Measurements from ENCODE around the gene ABCG1.

ABCG1 gene

DNA sequence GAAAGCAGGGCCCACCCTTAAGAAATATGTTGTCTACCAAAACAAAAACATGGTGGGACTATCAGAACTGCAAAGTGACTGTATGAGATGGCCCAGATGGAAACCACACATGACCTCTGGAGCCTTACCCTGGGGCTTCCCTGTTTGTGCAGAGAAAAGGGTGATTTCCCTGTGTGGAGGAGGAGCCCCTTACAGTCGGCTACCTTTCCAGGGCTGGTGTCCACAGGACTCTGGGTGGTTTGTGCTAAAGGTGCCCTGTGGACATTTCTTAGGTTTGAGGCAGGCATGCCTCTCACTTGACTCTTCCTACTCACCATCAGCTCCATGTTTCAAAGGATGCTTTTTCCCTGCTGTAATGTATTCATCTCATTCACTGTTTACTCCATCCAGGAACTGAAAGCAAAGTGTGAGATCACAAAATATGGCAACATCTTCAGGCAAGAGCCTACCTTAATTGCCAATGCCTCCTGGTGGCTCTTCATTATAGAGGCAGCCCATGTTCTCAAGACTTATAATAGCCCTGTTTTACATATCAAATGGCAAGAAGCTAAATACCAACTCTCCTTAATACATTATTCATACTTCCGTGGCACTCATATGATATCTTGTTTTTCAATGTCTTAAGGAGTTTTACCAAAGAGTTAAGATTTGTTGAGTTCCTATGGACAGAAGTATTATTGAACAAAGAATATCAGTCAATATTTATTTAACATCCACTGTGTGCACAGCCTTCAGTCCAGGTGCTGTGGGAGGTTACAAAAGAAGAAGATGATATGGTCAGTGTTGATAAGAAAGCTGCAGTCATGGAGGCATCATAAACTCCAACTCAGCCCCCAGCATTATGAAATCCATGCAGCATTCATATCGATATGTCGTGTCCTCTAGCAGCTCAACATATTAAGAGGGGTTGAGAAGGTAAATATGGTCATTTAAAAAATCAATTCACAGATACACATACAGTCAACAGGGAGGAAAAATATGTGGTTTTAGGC, 111.7 kb downstream of the ABCG1 start:
- no peak for DNase-seq (ENCODE audit: low read depth)

DNA sequence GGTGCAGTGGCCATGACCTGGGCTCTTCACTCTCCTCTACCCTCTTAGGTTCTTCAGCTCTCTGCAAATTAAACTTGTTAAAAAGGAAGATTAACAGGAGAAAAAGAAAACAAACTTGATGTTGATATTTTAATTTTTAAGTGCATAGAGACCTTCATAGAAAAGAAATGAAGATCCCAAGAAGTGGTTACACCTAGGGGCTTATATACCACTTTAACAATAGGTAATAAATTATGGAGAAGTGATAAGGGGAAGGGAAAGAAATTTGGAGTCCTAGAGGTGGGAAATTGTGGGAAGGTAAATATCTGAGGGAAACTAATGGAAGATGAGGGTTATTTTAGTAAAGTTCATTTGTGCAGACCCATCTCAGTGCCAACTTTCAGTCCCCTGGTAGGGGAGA, 112.7 kb downstream of the ABCG1 start:
- no peak for DNase-seq (ENCODE audit: low read depth)

DNA sequence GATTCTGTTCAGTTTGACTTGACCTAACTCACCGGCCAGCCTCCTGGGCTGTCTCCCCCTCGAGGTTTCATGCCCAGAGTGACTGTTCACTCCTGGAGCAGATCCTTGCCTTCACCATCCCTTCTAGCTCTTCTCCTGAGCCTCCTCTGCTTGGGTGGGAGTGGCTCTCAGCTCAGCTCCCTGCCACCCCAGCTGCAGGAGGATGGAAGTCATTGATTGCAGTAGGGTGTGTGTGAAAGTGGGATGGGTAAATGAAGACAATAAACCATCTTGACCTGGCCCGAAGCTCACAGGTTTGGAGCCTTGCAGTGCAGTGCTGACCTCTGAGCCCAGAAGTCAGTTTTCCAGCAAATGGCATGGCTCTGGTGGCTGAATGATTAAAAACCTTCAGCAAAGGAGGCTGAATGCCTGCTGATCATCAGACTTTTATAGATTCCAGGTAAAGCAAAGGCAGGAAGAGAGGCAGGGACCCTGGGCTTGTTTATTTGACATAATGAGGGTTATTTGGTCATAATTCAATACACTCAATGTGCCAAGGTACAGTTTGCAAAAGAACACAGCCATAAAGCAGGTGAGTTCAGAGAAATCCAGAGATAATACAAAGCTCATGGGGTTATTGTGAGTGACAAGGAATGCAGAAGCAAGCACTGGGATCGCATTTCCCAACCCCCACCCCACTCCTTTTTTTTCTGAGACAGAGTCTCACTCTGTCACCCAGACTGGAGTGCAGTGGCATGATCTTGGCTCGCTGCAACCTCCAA, 113.8 kb downstream of the ABCG1 start:
- no peak for DNase-seq (ENCODE audit: low read depth)

DNA sequence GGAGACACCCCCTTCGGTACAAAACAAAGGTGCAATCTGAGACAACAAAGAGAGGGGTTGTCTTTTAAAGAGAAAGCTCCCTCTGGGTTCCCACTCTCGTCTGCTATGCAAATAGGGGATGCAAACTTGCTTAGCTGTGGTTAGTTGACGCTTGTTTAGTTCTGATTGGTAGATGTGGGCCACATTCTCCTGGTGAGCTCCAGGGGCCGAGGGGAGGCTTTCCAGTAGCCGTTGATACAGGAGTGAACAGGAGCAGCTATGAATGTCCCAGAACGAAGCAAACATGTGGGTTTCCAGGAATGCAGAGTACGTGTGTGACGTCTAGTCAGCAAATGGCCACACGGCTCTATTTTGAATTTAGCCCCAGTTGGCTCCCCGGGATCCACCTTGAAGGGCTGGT, 117.1 kb downstream of the ABCG1 start:
- DNase-seq (ENCODE audit: low read depth) = no peak

DNA sequence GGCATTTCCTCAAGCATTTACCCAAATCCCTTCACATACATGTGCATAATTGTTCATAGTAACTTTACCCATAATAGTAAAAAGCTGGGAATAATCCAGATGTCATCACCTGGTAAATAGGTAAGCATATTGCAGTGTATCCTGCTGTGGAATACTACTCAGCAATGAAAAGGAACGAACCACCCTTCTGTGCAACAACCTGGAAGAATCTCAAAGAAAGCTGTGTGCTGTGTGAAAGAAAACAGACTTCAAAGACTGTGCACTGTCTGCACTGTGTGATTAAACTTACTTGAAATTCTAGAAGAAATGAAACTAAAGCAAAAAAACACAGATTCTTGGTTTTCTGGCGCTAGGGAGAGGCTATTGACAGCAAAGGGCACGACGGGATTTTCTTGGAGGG, 118.3 kb downstream of the ABCG1 start:
- DNase-seq (ENCODE audit: low read depth) = no peak

DNA sequence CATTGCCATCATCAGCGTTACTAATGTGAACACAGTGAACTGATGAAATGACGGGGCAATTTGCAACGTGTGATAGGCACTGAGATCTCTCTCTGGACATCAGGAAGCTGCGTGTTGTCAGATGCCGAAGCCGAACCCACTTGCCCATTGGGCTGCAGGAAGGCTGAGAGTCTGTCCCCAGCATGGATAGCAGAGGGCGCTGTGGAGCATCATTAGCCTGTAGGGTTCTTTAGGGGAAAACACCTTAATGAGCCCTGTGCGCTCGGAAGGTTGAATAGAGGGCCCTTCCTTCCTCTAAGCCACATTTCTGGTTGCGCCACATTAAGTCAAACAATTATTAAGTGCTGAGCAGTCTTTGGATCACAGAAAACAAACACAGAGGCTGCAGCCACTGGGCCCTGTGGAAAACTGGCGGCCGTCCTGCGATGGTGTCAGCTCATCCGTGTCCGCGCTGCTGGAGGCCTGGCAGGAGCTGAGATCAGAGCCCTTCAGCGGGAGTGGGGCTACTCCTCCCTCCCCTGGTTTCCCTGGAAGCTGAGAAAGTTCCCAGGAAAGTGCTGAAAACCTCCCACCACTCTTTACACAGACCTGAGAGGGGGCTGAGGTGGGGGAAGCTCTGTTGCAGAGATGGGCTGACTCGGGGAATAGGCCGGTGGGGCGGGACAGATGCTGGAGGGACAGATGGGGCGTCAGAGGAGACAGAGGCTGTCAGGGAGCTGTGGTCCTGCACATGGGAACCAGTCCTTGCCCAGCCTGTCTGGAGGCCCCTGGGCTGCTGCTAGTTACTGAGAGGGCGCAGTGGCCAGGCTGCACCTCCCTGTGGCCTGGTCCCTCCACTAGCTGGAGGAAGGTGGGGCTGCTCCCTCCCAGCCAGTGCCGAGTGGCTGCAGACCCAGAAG, 119.1 kb downstream of the ABCG1 start:
- DNase-seq (ENCODE audit: low read depth) = peak; percentile 70

DNA sequence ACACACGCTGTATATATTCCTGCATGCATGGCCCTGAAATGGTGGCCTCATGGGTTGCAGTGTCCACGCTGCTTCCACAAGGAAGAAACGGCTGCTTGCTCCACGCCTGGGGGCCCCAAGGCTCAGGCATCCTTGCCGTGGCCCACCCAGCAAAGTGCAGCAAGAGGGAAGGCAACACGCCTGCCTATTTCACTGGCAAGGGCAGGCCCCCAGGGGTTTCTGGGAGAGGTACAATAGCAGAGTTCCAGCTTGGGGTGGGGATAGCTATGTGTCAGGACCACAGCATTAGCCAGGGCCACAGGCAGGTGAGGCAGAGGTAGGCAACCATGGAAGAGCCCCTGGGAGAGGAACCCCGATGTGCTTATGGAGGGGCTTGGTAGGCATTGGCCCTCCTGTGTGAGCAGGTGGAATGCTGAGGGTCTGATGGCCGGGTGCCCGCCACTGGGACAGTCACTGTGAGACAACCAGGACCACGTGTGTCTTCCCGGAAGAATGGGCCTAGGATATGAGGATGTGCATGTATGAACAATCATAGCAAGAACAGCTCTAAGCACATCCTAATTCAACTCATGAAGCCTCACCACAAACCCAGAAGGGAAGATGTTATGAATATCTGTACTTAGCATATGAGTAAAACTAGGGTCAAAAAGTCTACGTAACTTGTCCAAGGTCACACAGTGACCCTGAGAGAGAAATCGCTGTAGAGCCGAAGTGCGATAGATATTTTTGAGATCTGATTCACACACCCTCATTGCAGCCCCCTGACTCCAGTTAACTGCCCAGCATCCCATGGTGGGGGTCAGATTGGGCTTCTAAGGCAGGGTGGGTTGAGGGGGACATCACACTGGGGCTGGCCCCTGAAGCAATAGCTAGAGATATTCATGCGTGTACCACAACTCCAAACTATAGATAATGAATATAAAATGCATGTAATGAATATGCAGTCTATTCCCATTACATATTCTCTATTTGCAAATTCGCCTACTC, 120.1 kb downstream of the ABCG1 start:
- no peak for DNase-seq (ENCODE audit: low read depth)

DNA sequence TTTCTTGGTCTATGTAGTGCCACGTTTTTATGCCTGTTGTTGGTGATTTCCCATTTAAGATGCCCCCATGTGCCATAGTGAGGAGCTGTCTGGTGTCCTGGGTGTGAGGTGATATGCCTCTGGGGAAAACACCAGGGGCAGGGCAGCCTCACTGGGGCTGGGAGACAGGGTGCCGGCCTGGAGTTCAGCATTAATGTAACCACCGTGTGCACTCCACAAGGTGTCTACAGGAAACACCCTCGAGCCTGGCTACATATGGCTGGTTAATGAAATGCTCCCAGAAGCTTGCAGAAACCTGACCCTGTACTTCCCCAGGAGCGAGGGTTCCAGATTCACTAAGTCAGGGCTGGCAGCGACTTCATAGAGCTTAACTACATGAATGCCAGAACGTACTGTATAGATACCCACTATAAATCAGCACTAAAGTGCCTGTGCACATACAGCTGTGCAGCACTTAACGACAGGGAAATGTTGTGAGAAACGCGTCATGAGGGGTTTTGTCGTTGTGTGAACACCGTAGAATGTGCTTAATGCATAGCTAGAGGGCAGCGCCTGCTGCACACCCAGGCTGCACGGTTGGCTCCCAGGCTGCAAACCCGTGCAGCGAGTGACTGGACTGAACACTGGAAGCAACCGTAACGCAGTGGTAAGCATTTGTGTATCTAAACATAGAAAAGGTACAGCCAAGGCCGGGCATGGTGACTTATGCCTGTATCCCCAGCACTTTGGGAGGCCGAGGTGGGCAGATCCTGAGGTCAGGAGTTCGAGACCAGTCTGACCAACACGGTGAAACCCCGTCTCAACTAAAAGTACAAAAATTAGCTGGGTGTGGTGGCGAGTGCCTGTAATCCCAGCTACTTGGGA, 121.5 kb downstream of the ABCG1 start:
- DNase-seq (ENCODE audit: low read depth) = no peak

DNA sequence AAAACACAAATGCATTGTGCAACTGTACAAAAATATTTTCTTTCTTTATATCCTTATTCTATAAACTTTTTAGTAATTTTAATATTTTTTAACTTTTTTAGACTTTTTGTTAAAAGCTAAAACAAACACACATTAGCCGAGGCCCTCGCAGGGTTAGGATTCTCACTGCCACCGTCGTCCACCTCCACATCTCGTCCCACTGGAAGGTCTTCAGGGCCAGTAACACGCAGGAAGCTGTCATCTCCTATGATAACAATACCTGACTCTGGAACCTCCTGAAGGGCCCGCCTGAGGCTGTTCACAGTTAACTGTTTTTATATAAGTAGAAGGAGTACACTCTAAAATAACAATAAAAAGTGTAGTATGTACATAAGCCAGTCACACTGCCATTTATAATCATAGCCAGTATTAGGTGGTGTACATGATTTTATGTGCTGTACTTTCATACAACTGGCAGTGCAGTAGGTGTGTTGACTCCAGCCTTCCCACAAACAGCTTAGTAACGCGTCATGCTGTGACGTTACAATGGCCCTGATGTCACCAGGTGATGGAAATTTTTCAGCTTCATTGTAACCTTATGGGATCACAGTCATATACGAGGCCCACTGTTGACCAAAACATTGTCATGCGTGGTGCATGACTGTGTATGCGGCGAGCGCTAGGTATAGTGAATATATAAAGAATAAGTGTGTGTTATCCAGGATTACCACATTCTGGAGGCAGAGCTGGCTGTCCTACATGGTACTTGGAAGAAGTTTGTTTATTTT, 123.0 kb downstream of the ABCG1 start:
- no peak for DNase-seq (ENCODE audit: low read depth)

DNA sequence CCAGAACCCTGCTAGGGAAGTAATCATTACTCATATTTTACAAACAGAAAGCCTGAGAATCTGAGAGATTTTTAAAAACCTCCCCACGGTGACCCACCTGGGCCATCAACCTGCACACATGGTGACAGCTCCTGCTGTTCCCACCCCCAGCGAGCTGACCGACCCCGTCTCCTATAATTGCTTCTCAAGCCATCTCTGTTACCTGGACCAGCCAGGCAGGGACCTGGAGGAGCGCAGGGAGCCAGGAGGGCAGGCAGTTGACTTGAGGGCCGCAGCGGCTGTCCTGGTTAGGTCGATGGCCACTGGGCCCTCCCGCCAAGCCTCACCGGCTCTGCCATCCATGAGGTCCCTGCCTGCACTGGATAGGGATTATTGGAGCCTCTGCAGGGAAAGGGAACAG, 124.2 kb downstream of the ABCG1 start:
- DNase-seq (ENCODE audit: low read depth) = no peak

DNA sequence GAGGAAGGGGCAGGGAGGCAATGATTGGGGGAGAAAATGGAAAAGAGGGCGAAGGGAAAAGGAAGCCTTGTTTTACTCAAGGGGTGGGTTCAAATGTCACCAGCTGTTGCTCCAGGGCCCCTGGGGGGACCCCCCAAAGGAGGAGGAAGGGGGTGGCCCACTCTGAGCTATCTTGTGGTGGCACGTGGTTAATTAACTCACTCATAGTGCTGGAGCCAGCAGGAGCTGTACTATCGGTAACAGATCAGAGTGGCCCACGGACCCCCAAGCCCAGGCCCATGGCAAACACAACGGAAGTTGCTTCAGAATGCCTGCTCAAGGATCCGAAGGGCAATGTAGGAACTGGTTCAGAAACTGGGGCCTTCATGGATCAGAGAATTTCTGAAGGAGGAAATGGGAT, 124.6 kb downstream of the ABCG1 start:
- DNase-seq (ENCODE audit: low read depth) = no peak

DNA sequence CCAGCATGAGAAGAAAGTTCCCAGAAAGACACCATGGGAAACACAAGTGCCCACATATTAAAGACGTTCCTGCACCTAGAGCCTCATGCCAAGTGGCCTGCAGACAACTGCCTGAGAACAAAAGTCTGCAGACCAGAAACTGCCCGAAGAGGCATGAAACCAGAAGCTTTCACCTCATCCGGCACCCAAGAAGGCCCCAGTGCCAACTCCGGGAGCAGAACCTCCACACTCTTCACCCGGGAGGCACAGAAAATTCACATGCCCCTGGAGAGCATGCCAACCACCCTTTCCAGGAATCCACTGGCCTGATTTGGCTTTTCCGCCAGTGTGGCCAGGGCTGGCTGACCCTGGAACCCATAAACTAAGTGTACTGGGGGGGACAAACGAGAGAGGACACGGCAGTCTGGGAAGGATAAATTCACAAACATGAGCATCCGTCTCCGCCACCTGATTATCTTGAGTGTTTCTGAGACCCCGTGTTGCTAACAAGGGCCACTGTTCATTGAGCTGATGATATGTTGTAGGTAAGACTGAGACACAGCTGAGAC, 125.1 kb downstream of the ABCG1 start:
- no peak for DNase-seq (ENCODE audit: low read depth)

DNA sequence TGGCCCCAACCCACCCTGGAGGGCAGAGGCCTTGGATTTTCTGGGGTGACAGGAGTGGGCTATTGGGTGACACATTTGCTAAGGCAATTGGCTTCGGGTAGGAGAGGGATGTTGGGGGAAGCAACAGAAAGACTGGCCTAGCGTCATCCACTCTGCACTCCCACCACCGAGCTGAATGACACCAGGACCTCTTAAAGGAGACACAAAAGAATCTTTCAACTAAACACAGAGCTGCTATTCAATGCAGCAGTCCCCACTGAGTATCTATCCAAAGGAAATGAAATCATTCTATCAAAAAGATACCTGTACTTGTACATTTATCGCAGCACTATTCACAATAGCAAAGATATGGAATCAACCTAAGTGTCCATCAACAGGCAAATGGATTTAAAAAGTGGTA, 125.7 kb downstream of the ABCG1 start:
- no peak for DNase-seq (ENCODE audit: low read depth)

DNA sequence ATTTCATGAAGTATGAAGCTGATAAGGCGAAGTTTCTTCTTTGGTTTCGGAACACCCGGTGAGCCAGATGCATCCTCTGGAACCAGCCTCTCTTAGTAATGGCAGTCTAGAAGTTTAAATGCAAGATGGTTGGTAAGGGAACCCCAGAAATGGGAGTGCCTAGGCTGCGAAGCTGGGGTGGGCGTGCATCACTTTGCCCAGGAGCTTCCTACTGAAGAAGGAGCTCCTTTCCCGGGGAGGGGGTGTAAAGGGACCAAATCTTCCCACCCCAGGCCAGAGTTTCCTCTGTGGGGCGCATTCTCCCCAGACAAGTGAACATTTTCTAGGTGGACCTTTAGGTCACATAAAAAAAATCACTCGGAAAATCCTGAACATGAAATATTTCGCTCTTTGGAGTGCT, 127.5 kb downstream of the ABCG1 start:
- no peak for DNase-seq (ENCODE audit: low read depth)
